Mesenchymal stem cell (in vitro differentiated cells and primary cell): ENCODE measurements around the gene EYA4.

Experiments used
- DNase-seq: peaks from one replicate; pipeline ENCODE4 v3.0.0-alpha.2; 2013
- H2AFZ ChIP-seq: one replicate; pipeline ENCODE4 v1.6.1; 2013; ENCODE audit warnings: low read depth, mild to moderate bottlenecking, control low read depth, inconsistent platforms, low read length, moderate library complexity
- H2AK5ac ChIP-seq: 2 replicates; pipeline ENCODE4 v1.6.1; 2013; ENCODE audit warnings: low read length, moderate library complexity, mild to moderate bottlenecking, inconsistent platforms; ENCODE audit not compliant: severe bottlenecking
- H2BK120ac ChIP-seq: one replicate; pipeline ENCODE4 v1.6.1; 2013; ENCODE audit warnings: low read depth, mild to moderate bottlenecking, inconsistent platforms, low read length, moderate library complexity
- H2BK12ac ChIP-seq, 2 experiments: one replicate each; pipeline ENCODE4 v1.6.1; 2013; ENCODE audit warnings: inconsistent platforms in 2 of 2, low read length in 2 of 2, mild to moderate bottlenecking in 2 of 2, moderate library complexity in 2 of 2, control low read depth in 1 of 2
- H2BK15ac ChIP-seq: one replicate; pipeline ENCODE4 v1.6.1; 2013; ENCODE audit warnings: mild to moderate bottlenecking, low read depth, inconsistent platforms; ENCODE audit not compliant: poor library complexity, severe bottlenecking
- H2BK5ac ChIP-seq: 2 replicates; pipeline ENCODE4 v1.6.1; 2013; ENCODE audit warnings: low read depth, mild to moderate bottlenecking, low read length, control low read depth, inconsistent platforms; ENCODE audit not compliant: poor library complexity, severe bottlenecking
- H3K14ac ChIP-seq, 2 experiments: one replicate each; pipeline ENCODE4 v1.6.1; 2013; ENCODE audit warnings: inconsistent platforms in 2 of 2, low read length in 2 of 2, control low read depth in 1 of 2, mild to moderate bottlenecking in 1 of 2, moderate library complexity in 1 of 2
- H3K18ac ChIP-seq, 2 experiments: one replicate each; pipeline ENCODE4 v1.6.1; 2013; ENCODE audit warnings: inconsistent platforms in 2 of 2, low read length in 2 of 2, control low read depth in 1 of 2, low read depth in 1 of 2, mild to moderate bottlenecking in 1 of 2
- H3K23ac ChIP-seq, 2 experiments: one replicate each; pipeline ENCODE4 v1.6.1; 2013; ENCODE audit warnings: inconsistent platforms in 2 of 2, low read length in 2 of 2, mild to moderate bottlenecking in 2 of 2, moderate library complexity in 2 of 2, control low read depth in 1 of 2
- H3K27ac ChIP-seq: 2 replicates; pipeline ENCODE4 v1.5.1; 2013; ENCODE audit warnings: mild to moderate bottlenecking, moderate library complexity, low read length, control low read depth, inconsistent platforms; ENCODE audit not compliant: poor library complexity, severe bottlenecking
- H3K27me3 ChIP-seq, 2 experiments: 2 replicates each; pipeline versions ENCODE4 v1.6.1 to v1.7.0; 2013; ENCODE audit warnings: low read length in 2 of 2, mild to moderate bottlenecking in 2 of 2, moderate library complexity in 2 of 2, control low read depth in 1 of 2, inconsistent platforms in 1 of 2; ENCODE audit not compliant: control insufficient read depth in 1 of 2, insufficient read depth in 1 of 2
- H3K36me3 ChIP-seq, 2 experiments: 2 replicates each; pipeline versions ENCODE4 v1.6.1 to v1.7.0; 2013; ENCODE audit warnings: low read length in 2 of 2, control low read depth in 1 of 2, inconsistent platforms in 1 of 2, low read depth in 1 of 2, mild to moderate bottlenecking in 1 of 2; ENCODE audit not compliant: insufficient read depth in 2 of 2, control insufficient read depth in 1 of 2
- H3K4ac ChIP-seq, 2 experiments: one replicate each; pipeline ENCODE4 v1.6.1; 2013; ENCODE audit warnings: inconsistent platforms in 2 of 2, low read length in 2 of 2, mild to moderate bottlenecking in 2 of 2, moderate library complexity in 2 of 2, control low read depth in 1 of 2, low read depth in 1 of 2
- H3K4me1 ChIP-seq: 2 replicates; pipeline ENCODE4 v1.6.1; 2013; ENCODE audit warnings: low read depth, low read length, control low read depth; ENCODE audit not compliant: control insufficient read depth, insufficient read depth
- H3K4me2 ChIP-seq: 2 replicates; pipeline ENCODE4 v1.6.1; 2013; ENCODE audit warnings: low read length, mild to moderate bottlenecking, inconsistent platforms; ENCODE audit not compliant: poor library complexity, severe bottlenecking
- H3K4me3 ChIP-seq, 2 experiments: 2 replicates each; pipeline versions ENCODE4 v1.5.1 to v1.7.0; 2013; ENCODE audit warnings: low read length in 2 of 2, mild to moderate bottlenecking in 2 of 2, control low read depth in 1 of 2, low read depth in 1 of 2; ENCODE audit not compliant: insufficient read depth in 1 of 2
- H3K79me1 ChIP-seq: replicated peaks from 2 replicates; pipeline ENCODE4 v1.6.1; 2013; ENCODE audit warnings: mild to moderate bottlenecking, control low read depth, low read length, inconsistent platforms; ENCODE audit not compliant: poor library complexity, severe bottlenecking
- H3K9ac ChIP-seq: 2 replicates; pipeline ENCODE4 v1.7.0; 2013; ENCODE audit warnings: mild to moderate bottlenecking, low read length, moderate library complexity
- H3K9me3 ChIP-seq: 2 replicates; pipeline ENCODE4 v1.7.0; 2013; ENCODE audit warnings: mild to moderate bottlenecking, low read length; ENCODE audit not compliant: control insufficient read depth
- H4K8ac ChIP-seq: one replicate; pipeline ENCODE4 v1.6.1; 2013; ENCODE audit warnings: inconsistent platforms, mild to moderate bottlenecking, low read length, moderate library complexity
- H4K91ac ChIP-seq: one replicate; pipeline ENCODE4 v1.6.1; 2013; ENCODE audit warnings: mild to moderate bottlenecking, low read length, inconsistent platforms
- WGBS: methylation state at CpG from one replicate; pipeline ENCODE4 v1.1.7; 2013; ENCODE audit warnings: mixed read lengths; 5-methylcytosine and 5-hydroxymethylcytosine counted together

EYA4 gene

GRCh38 chr6:133502441-133503335 lies 261.5 kb downstream of the EYA4 start:
- no peak overlapping the region for H3K4me2 ChIP-seq
- H3K27ac ChIP-seq: peak overlapping the region; percentile 95
- no peak overlapping the region for H3K4me3 ChIP-seq
- H3K4ac ChIP-seq: no peak overlapping the region
- H3K14ac ChIP-seq: no peak overlapping the region
- H3K27me3 ChIP-seq: peaks cover 0 to 9% of the 10 kb centered on the region in 2 experiments
- no peaks in the 10 kb centered on the region for H3K9me3 ChIP-seq
- H3K4me1 ChIP-seq: peaks cover 5% of the 10 kb centered on the region
- no peak overlapping the region for H4K91ac ChIP-seq
- H4K8ac ChIP-seq: no peak overlapping the region
- no CpG with 5 or more reads among the region's 2 CpGs for WGBS
- no peak overlapping the region for H2BK15ac ChIP-seq
- H2BK120ac ChIP-seq: no peak overlapping the region
- no peaks in the 10 kb centered on the region for H3K36me3 ChIP-seq
- H3K18ac ChIP-seq: peak overlapping the region in 1 of 2 experiments; percentile 48
- DNase-seq: peak; percentile 64
- no peak overlapping the region for H2BK12ac ChIP-seq
- no peak overlapping the region for H3K23ac ChIP-seq
- H3K79me1 ChIP-seq: no peaks in the 10 kb centered on the region
- H3K9ac ChIP-seq: peak overlapping the region; percentile 71
- H2AFZ ChIP-seq: no peak overlapping the region
- H2BK5ac ChIP-seq: no peak overlapping the region
- H2AK5ac ChIP-seq: peak overlapping the region; percentile 60

- Histone ChIP-seq H2AK5ac (no peak overlapping the region), H2BK15ac (no peak overlapping the region), H4K8ac (no peak overlapping the region), H3K23ac (no peak overlapping the region), H3K27me3 (peaks cover 0 to 9% of the 10 kb centered on the region in 2 experiments), H2BK120ac (no peak overlapping the region), H3K4ac (no peak overlapping the region), H4K91ac (no peak overlapping the region), H3K18ac (no peak overlapping the region), H3K4me1 (peaks cover 5% of the 10 kb centered on the region), H3K36me3 (no peaks in the 10 kb centered on the region), H3K9me3 (no peaks in the 10 kb centered on the region), H3K9ac (peak overlapping the region; percentile 71), H3K4me3 (no peak overlapping the region), H3K4me2 (no peak overlapping the region), H3K79me1 (no peaks in the 10 kb centered on the region), H3K14ac (no peak overlapping the region), H3K27ac (peak overlapping the region; percentile 95), H2AFZ (no peak overlapping the region), H2BK5ac (no peak overlapping the region), H2BK12ac (no peak overlapping the region)
- WGBS: no CpG with 5 or more reads among the region's 1 CpG
- DNase-seq: peak; percentile 3
Observed at GRCh38 chr6:133503336-133503729, 262.2 kb downstream of the EYA4 start.

- Histone ChIP-seq H2BK12ac (no peak overlapping the region), H3K27me3 (peaks cover 0 to 9% of the 10 kb centered on the region in 2 experiments), H4K8ac (no peak overlapping the region), H3K18ac (no peak overlapping the region), H3K4me2 (no peak overlapping the region), H2AK5ac (peak overlapping the region; percentile 23), H3K4me1 (peaks cover 5% of the 10 kb centered on the region), H3K9me3 (no peaks in the 10 kb centered on the region), H3K36me3 (no peaks in the 10 kb centered on the region), H4K91ac (no peak overlapping the region), H2AFZ (no peak overlapping the region), H3K4me3 (no peak overlapping the region), H3K14ac (no peak overlapping the region), H3K4ac (no peak overlapping the region), H2BK15ac (no peak overlapping the region), H2BK120ac (no peak overlapping the region), H3K27ac (no peak overlapping the region), H3K9ac (no peak overlapping the region), H3K79me1 (no peaks in the 10 kb centered on the region), H3K23ac (no peak overlapping the region), H2BK5ac (no peak overlapping the region)
- WGBS: 95% methylated on average over 5 of the region's 6 CpGs
- no peak for DNase-seq
Observed at GRCh38 chr6:133504158-133504557, 263.0 kb downstream of the EYA4 start.

- H3K4me1 ChIP-seq: peaks cover 5% of the 10 kb centered on the region
- H2AK5ac ChIP-seq: peak overlapping the region; percentile 17
- H2BK12ac ChIP-seq: no peak overlapping the region
- H3K9me3 ChIP-seq: no peaks in the 10 kb centered on the region
- no peak for DNase-seq
- H3K4me3 ChIP-seq: no peak overlapping the region
- H2BK5ac ChIP-seq: no peak overlapping the region
- no peaks in the 10 kb centered on the region for H3K79me1 ChIP-seq
- H3K27ac ChIP-seq: no peak overlapping the region
- no peaks in the 10 kb centered on the region for H3K36me3 ChIP-seq
- H3K4me2 ChIP-seq: no peak overlapping the region
- 94% methylated on average over 3 of the region's 3 CpGs for WGBS
- H2AFZ ChIP-seq: no peak overlapping the region
- no peak overlapping the region for H2BK120ac ChIP-seq
- no peak overlapping the region for H3K18ac ChIP-seq
- no peak overlapping the region for H3K14ac ChIP-seq
- no peak overlapping the region for H4K91ac ChIP-seq
- H3K4ac ChIP-seq: no peak overlapping the region
- no peak overlapping the region for H4K8ac ChIP-seq
- H3K27me3 ChIP-seq: peaks cover 0 to 9% of the 10 kb centered on the region in 2 experiments
- H2BK15ac ChIP-seq: no peak overlapping the region
- no peak overlapping the region for H3K23ac ChIP-seq
- H3K9ac ChIP-seq: no peak overlapping the region
Observed at GRCh38 chr6:133504761-133505160, 263.6 kb downstream of the EYA4 start.
